ENCODE measurements around the gene ARHGEF28. TPM values are rescaled to one million over a fixed set of nuclear protein-coding genes. Genes with fewer than 3 reads are reported as not detected.

Gene ARHGEF28
- polyA plus RNA-seq, 1 experiment = 8.8 TPM

DNA sequence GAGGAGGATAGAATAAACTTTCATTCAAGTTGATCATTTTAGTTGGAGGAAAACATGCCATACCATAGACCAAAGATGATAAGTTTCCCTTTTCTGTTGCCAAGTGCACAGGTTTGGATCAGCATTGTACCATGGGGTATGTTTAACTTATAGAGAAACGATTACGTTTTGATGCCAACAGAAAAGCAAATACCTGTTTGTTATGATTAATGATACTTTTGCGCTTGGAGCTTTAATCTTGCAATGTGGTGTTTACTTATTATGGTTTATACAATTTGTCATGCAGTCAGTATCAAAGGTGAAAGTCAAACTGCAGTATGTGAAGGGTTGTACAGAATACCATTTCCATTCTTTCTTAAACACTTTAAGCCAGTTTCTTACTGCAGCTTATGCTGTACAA lies 13.2 kb upstream of the ARHGEF28 start:
- Histone ChIP-seq H3K27me3 (ENCODE audit: control insufficient read depth, insufficient read depth, low read length) (no peaks in the 10 kb centered on the region), H3K9me3 (ENCODE audit: control insufficient read depth, insufficient read depth, low read length) (no peaks in the 10 kb centered on the region), H3K27ac (ENCODE audit: low read depth, low read length) (no peak overlapping the region), H3K4me3 (ENCODE audit: low read depth, low read length) (no peak overlapping the region)
- ChIA-PET POLR2A (no interaction called here), CTCF (no interaction called here)
- TF ChIP-seq, protein P1, sequence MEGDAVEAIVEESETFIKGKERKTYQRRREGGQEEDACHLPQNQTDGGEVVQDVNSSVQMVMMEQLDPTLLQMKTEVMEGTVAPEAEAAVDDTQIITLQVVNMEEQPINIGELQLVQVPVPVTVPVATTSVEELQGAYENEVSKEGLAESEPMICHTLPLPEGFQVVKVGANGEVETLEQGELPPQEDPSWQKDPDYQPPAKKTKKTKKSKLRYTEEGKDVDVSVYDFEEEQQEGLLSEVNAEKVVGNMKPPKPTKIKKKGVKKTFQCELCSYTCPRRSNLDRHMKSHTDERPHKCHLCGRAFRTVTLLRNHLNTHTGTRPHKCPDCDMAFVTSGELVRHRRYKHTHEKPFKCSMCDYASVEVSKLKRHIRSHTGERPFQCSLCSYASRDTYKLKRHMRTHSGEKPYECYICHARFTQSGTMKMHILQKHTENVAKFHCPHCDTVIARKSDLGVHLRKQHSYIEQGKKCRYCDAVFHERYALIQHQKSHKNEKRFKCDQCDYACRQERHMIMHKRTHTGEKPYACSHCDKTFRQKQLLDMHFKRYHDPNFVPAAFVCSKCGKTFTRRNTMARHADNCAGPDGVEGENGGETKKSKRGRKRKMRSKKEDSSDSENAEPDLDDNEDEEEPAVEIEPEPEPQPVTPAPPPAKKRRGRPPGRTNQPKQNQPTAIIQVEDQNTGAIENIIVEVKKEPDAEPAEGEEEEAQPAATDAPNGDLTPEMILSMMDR (IDR thresholded peaks at IDR 0.05; ENCODE audit: low read depth, low read length) = no peak
- DNase-seq (ENCODE audit: low read depth, low spot score) = no peak

DNA sequence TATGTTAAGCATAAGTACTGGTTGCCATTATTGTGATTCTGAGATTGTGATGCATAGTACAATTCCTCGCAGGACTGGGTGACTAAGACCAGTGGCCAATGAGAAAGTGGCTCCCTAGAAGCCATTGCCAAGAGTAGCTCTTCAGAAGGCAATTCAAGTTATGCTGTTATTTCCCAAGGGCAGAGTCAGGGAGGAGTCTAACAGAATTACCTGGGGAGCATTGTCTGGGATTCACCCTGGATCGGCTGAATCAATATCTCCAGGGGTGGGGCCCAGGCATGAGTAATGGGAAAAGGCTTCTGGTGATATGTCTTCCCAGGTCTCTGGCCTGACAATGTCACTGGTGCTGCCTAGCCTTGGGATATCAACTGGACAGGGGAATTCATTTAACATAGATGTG lies 10.9 kb upstream of the ARHGEF28 start:
- no peaks in the 10 kb centered on the region for H3K9me3 ChIP-seq (ENCODE audit: control insufficient read depth, insufficient read depth, low read length)
- ChIA-PET POLR2A (no interaction called here), CTCF (interaction anchor here (0.6 kb wide), 1 partner anchor 221 kb away, joined by 3 read pairs; no protein-coding TSS in a partner anchor)
- DNase-seq (ENCODE audit: low read depth, low spot score) = no peak
- H3K4me3 ChIP-seq (ENCODE audit: low read depth, low read length) = no peak overlapping the region
- TF ChIP-seq, protein P1 (IDR thresholded peaks at IDR 0.05; ENCODE audit: low read depth, low read length) = no peak
- H3K27ac ChIP-seq (ENCODE audit: low read depth, low read length) = no peak overlapping the region
- H3K27me3 ChIP-seq (ENCODE audit: control insufficient read depth, insufficient read depth, low read length) = no peaks in the 10 kb centered on the region

DNA sequence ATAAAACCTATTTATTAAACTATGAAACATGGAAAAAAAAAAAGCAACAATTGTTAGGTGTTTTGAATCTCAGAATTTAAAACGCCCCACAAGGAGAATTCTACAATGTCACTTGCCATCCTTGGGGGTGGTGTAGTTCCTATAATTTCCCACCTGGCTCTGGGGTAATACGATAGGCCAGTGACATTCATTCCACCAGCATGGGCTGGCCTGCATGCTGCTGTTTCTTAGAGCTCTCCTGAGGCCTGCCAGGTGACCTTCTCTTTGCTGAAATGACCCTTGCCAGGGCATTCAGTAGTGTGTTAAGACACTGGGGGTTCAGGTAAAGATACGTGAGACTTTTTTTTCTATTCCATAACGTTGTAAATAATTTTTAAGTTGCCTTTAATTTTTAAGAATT lies 10.0 kb upstream of the ARHGEF28 start:
- ChIA-PET POLR2A (no interaction called here), CTCF (no interaction called here)

DNA sequence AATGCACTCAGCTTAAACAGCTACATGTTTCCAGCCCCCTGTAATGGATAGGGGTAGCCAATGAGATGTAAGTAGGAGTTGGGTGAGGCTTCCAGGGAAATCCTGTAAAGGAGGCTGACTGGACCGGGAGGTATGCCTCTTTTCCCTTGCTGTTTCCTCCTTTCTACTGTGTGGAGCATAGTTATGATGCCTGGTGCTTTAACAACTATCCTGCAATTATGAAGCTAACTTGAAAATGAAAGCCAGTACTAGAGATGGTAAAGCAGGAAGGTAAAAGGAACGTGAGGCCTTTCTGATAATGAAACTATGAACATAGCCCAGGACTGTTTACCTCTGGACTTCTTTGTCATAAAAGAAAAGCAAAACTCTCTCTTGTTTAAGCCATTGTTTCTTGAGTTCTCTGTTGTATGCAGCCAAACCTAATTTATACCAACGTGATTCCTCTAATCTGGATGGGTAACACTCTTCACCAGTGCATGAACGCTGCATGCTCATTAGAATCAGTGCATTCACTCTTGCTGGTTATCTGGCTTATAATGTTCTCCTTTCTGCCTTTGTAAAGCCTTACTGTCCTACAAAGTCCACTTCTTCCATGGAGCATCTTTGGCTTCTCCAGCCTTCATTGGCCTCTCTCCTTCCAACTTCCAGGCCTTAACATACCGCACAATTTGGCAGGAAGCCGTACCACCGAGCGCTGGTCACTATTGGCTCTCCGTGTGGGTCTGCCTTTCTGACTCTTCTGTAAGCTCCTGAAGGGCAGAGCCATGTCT lies 8.3 kb upstream of the ARHGEF28 start:
- Histone ChIP-seq H3K27me3 (ENCODE audit: control insufficient read depth, insufficient read depth, low read length) (no peaks in the 10 kb centered on the region), H3K4me3 (ENCODE audit: low read depth, low read length) (no peak overlapping the region; the same call in 1 of the 2 replicates), H3K9me3 (ENCODE audit: control insufficient read depth, insufficient read depth, low read length) (no peaks in the 10 kb centered on the region), H3K27ac (ENCODE audit: low read depth, low read length) (no peak overlapping the region)
- ChIA-PET POLR2A (no interaction called here), CTCF (interaction anchor here (1.5 kb wide), 1 partner anchor 27 kb away, joined by 4 read pairs; no protein-coding TSS in a partner anchor)
- TF ChIP-seq, protein P1 (IDR thresholded peaks at IDR 0.05; ENCODE audit: low read depth, low read length) = no peak
- DNase-seq (ENCODE audit: low read depth, low spot score) = no peak

More for the DNA sequence above, 10.0 kb upstream of the ARHGEF28 start:
- Histone ChIP-seq H3K9me3 (ENCODE audit: control insufficient read depth, insufficient read depth, low read length) (no peaks in the 10 kb centered on the region), H3K27ac (ENCODE audit: low read depth, low read length) (no peak overlapping the region), H3K27me3 (ENCODE audit: control insufficient read depth, insufficient read depth, low read length) (no peaks in the 10 kb centered on the region), H3K4me3 (ENCODE audit: low read depth, low read length) (no peak overlapping the region)
- TF ChIP-seq, protein P1 (IDR thresholded peaks at IDR 0.05; ENCODE audit: low read depth, low read length) = no peak
- no peak for DNase-seq (ENCODE audit: low read depth, low spot score)

DNA sequence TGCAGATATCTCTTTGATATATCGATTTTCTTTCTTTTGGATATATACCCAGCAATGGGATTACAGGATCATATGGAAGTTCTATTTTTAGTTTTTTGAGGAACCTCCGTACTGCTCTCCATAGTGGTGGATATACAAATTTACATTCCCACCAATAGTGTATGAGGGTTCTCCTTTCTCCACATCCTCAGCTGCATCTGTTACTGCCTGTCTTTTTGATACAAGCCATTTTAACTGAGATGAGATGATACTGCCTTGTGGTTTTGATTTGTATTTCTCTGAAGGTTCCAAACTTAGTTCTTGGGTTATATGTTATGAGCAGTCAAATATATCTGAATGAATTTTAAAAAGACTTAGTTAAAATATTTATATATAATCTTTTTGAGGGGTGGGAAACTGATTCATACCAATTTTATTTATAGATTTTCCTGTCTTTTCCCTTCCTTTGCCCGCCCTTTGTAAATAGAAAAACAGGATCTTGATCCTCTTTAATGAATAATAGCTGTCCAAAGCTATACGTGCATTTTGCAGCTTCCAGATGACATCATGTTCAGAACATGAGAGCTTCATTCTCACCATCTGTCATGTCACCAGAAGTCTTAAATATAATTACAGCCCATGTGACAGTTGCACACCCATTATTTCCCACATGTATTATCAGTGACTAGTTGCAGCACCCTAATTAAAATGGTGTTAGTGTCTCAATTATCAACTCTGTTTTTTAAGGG lies 6.2 kb upstream of the ARHGEF28 start:
- ChIA-PET CTCF (interaction anchor here (0.9 kb wide), 1 partner anchor 29 kb away, joined by 3 read pairs; no protein-coding TSS in a partner anchor), POLR2A (no interaction called here)
- DNase-seq (ENCODE audit: low read depth, low spot score) = no peak
- Histone ChIP-seq H3K27ac (ENCODE audit: low read depth, low read length) (no peak overlapping the region), H3K9me3 (ENCODE audit: control insufficient read depth, insufficient read depth, low read length) (no peaks in the 10 kb centered on the region), H3K27me3 (ENCODE audit: control insufficient read depth, insufficient read depth, low read length) (no peaks in the 10 kb centered on the region), H3K4me3 (ENCODE audit: low read depth, low read length) (no peak overlapping the region)
- TF ChIP-seq, protein P1 (IDR thresholded peaks at IDR 0.05; ENCODE audit: low read depth, low read length) = no peak

Data from AG04450 (cell line).